SK-N-SH treated with all-trans-retinoic acid at 6 μM for 48 hours (cell line): ENCODE data around the gene PTPRD.
"Not testable (repeated sequence)": the region's sequence is repeated elsewhere in the genome, so short reads cannot be mapped to it uniquely, and the experiment has no call there.

ENCODE experiments used
- ATAC-seq: fragments of 200-7000 bp; cut with Tn5 transposase; 3 replicates; pipeline ENCODE4 v1.9.1; 2020; ENCODE audit warnings: mild to moderate bottlenecking, moderate library complexity
- ARNTL ChIP-seq: fragments of 450-650 bp; formaldehyde crosslinking; IDR thresholded peaks from 2 replicates; pipeline ENCODE4 v1.5.0; 2020; ENCODE audit warnings: low read depth, mild to moderate bottlenecking, moderate library complexity, borderline replicate concordance
- BACH2 ChIP-seq: fragments of 250-450 bp; sonication (Bioruptor Pico); IDR thresholded peaks from 2 replicates; pipeline ENCODE4 v1.9.0; 2021; ENCODE audit warnings: mild to moderate bottlenecking, borderline replicate concordance
- CSDC2 ChIP-seq: fragments of 250-450 bp; sonication (Bioruptor Pico); IDR thresholded peaks from 2 replicates; pipeline ENCODE4 v1.5.0; 2020; ENCODE audit warnings: mild to moderate bottlenecking, moderate library complexity
- CSRNP3 ChIP-seq: fragments of 250-450 bp; sonication (Bioruptor Pico); IDR thresholded peaks from 2 replicates; pipeline ENCODE4 v1.5.1; 2021; ENCODE audit warnings: mild to moderate bottlenecking, moderate library complexity
- ESRRG ChIP-seq: fragments of 250-450 bp; sonication (Bioruptor Pico); IDR thresholded peaks from 2 replicates; pipeline ENCODE4 v1.6.1; 2021; ENCODE audit warnings: mild to moderate bottlenecking
- ISL1 ChIP-seq: fragments of 250-450 bp; sonication (Bioruptor Pico); IDR thresholded peaks from 2 replicates; pipeline ENCODE4 v2.1.2; 2022; ENCODE audit warnings: mild to moderate bottlenecking, moderate library complexity
- OSR1 ChIP-seq: fragments of 250-450 bp; sonication (Bioruptor Pico); IDR thresholded peaks from 2 replicates; pipeline ENCODE4 v1.8.0; 2022; ENCODE audit warnings: moderate library complexity, mild to moderate bottlenecking, inconsistent platforms
- PATZ1 ChIP-seq: fragments of 250-450 bp; sonication (Bioruptor Pico); IDR thresholded peaks from 2 replicates; pipeline ENCODE4 v1.8.0; 2020; ENCODE audit warnings: mild to moderate bottlenecking, moderate library complexity, borderline replicate concordance
- POU6F1 ChIP-seq: fragments of 250-450 bp; sonication (Bioruptor Pico); IDR thresholded peaks from 2 replicates; pipeline ENCODE4 v1.8.0; 2021; ENCODE audit warnings: low read depth, mild to moderate bottlenecking, moderate library complexity, borderline replicate concordance
- PPARA ChIP-seq: fragments of 250-450 bp; sonication (Bioruptor Pico); IDR thresholded peaks from 2 replicates; pipeline ENCODE4 v1.5.0; 2020; ENCODE audit warnings: mild to moderate bottlenecking, borderline replicate concordance
- RARB ChIP-seq: fragments of 250-450 bp; sonication (Bioruptor Pico); IDR thresholded peaks from 2 replicates; pipeline ENCODE4 v1.8.0; 2021; ENCODE audit warnings: mild to moderate bottlenecking, moderate library complexity
- TCF4 ChIP-seq: fragments of 250-450 bp; sonication (Bioruptor Pico); IDR thresholded peaks from 2 replicates; pipeline ENCODE4 v1.8.0; 2021; ENCODE audit warnings: mild to moderate bottlenecking, moderate library complexity, borderline replicate concordance
- TOX ChIP-seq: fragments of 250-450 bp; sonication (Bioruptor Pico); IDR thresholded peaks from 2 replicates; pipeline ENCODE4 v1.8.0; 2021; ENCODE audit warnings: mild to moderate bottlenecking, moderate library complexity, borderline replicate concordance
- ZC3H10 ChIP-seq: fragments of 250-450 bp; sonication (Bioruptor Pico); IDR thresholded peaks from 2 replicates; pipeline ENCODE4 v1.5.1; 2021; ENCODE audit warnings: mild to moderate bottlenecking, moderate library complexity
- ZFP3 ChIP-seq: fragments of 250-450 bp; sonication (Bioruptor Pico); IDR thresholded peaks from 2 replicates; pipeline ENCODE4 v1.5.0; 2020; ENCODE audit warnings: mild to moderate bottlenecking, moderate library complexity
- ZFP30 ChIP-seq: fragments of 450-650 bp; formaldehyde crosslinking; IDR thresholded peaks from 2 replicates; pipeline ENCODE4 v1.5.0; 2022; ENCODE audit warnings: mild to moderate bottlenecking, moderate library complexity
- ZNF565 ChIP-seq: fragments of 450-650 bp; formaldehyde crosslinking; conservative IDR thresholded peaks from 2 replicates; pipeline ENCODE4 v1.5.0; 2020; ENCODE audit warnings: low read depth, mild to moderate bottlenecking, moderate library complexity
- ZNF70 ChIP-seq: fragments of 450-650 bp; formaldehyde crosslinking; IDR thresholded peaks from 2 replicates; pipeline ENCODE4 v1.5.0; 2020; ENCODE audit warnings: mild to moderate bottlenecking, moderate library complexity
- ZNF8 ChIP-seq: fragments of 450-650 bp; formaldehyde crosslinking; IDR thresholded peaks from 2 replicates; pipeline ENCODE4 v1.5.0; 2020; ENCODE audit warnings: mild to moderate bottlenecking, moderate library complexity

PTPRD gene

GRCh38 chr9:8943392-8943791 lies 1669.4 kb downstream of the PTPRD start:
- no peak for ATAC-seq
- TF ChIP-seq TOX (CRISPR knock-in tag) (no peak), CSDC2 (CRISPR knock-in tag) (no peak), ZC3H10 (CRISPR knock-in tag) (no peak), BACH2 (CRISPR knock-in tag) (no peak), ZFP3 (CRISPR knock-in tag) (no peak), PPARA (no peak), ZNF70 (CRISPR knock-in tag) (no peak), POU6F1 (CRISPR knock-in tag) (no peak), ARNTL (CRISPR knock-in tag) (no peak), ZNF8 (CRISPR knock-in tag) (no peak), TCF4 (no peak), ZNF565 (CRISPR knock-in tag) (no peak), OSR1 (CRISPR knock-in tag) (no peak), CSRNP3 (CRISPR knock-in tag) (no peak), ZFP30 (no peak)

- TF ChIP-seq CSDC2 (CRISPR knock-in tag), result no peak
- TF ChIP-seq ESRRG (CRISPR knock-in tag), result no peak
- TF ChIP-seq ZFP30, result no peak
- no peak for TF ChIP-seq ZNF70 (CRISPR knock-in tag)
- TF ChIP-seq ARNTL (CRISPR knock-in tag), result no peak
- no peak for TF ChIP-seq CSRNP3 (CRISPR knock-in tag)
- ATAC-seq, result no peak
Measured at GRCh38 chr9:8940650-8941049, 1672.2 kb downstream of the PTPRD start.

GRCh38 chr9:8926461-8926860 lies 1686.3 kb downstream of the PTPRD start:
- TF ChIP-seq ZFP30 (no peak), ZNF565 (CRISPR knock-in tag) (no peak), PATZ1 (CRISPR knock-in tag) (no peak), POU6F1 (CRISPR knock-in tag) (no peak), ZFP3 (CRISPR knock-in tag) (no peak), ZNF70 (CRISPR knock-in tag) (no peak), PPARA (no peak), RARB (CRISPR knock-in tag) (no peak), OSR1 (CRISPR knock-in tag) (no peak)
- TF ChIP-seq, all 23 proteins: peak for 0
- no peak for ATAC-seq

- no peak for TF ChIP-seq ISL1 (CRISPR knock-in tag)
- TF ChIP-seq BACH2 (CRISPR knock-in tag), result no peak
- ATAC-seq, result no peak
Measured at GRCh38 chr9:8924562-8924961, 1688.2 kb downstream of the PTPRD start.

GRCh38 chr9:8920478-8921183 lies 1692.2 kb downstream of the PTPRD start:
- not testable (repeated sequence) for ATAC-seq
